GM10248 (cell line): ENCODE results near the gene SYCE3.
A peak's percentile ranks its signal among the peaks of the same experiment; 100 is the strongest.

Source experiments
- CTCF ChIA-PET: fragments of 300-600 bp; sonication (Branson Sonifier 250); formaldehyde crosslinking; extraction: SDS; loops from one replicate; lab custom pipeline; 2021; ENCODE audit warnings: antibody characterized with exemption; lab: Yijun Ruan, JAX
- POLR2A ChIA-PET: fragments of 350-650 bp; sonication (Branson Sonifier 250); formaldehyde crosslinking; extraction: SDS; loops from one replicate; lab custom pipeline; 2020; ENCODE audit warnings: antibody characterized with exemption; lab: Yijun Ruan, JAX
- DNase-seq: peaks from one replicate; pipeline ENCODE4 v3.0.0; 2012; ENCODE audit errors: extremely low spot score
- TF ChIP-seq, protein P1 (sequence below): IDR thresholded peaks from 2 replicates; pipeline ENCODE4 v1.5.1; 2012; ENCODE audit warnings: mild to moderate bottlenecking, low read depth; ENCODE audit errors: extremely low read depth, missing control alignments, control extremely low read depth

The SYCE3 gene

DNA sequence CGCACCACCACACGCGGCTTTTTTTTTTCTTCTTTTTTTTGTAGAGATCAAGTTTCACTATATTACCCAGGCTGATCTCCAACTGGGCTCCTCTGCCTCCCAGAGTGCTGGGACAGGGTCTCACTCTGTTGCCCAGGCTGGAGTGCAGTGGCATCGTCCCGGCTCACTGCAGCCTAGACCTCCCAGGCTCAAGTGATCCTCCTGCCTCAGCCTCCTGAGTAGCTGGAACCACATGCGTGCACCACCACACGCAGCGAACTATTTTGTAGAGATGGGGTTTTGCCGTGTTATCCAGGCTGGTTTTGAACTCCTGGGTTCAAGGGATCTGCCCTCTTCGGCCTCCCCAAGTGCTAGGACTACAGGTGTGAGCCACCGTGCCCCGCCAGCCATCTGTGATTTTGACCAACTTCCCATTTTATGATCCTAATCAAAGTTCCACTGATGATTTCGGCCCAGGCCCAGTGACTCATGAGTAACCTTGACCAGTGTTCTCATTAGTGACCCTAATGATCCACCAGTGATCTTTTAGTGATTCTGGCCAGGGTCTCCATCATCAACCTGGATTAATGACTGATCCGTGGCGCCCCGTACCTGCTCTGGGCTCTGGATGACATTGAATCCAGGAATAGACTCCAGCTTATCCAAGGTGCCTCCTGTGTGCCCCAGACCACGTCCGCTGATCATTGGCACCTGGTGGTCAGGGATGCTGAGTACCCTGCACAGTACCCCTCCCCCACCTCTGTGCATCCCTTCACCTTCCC is 34.6 kb downstream of the SYCE3 start:
- CTCF ChIA-PET = interaction anchor here (0.9 to 6.7 kb wide), 5 partner anchors 17 to 36 kb away, joined by 3 to 136 read pairs (median 5); partner anchors contain the start of genes KLHDC7B, LMF2, NCAPH2 and SYCE3
- POLR2A ChIA-PET = no interaction called here
- DNase-seq = no peak

DNA sequence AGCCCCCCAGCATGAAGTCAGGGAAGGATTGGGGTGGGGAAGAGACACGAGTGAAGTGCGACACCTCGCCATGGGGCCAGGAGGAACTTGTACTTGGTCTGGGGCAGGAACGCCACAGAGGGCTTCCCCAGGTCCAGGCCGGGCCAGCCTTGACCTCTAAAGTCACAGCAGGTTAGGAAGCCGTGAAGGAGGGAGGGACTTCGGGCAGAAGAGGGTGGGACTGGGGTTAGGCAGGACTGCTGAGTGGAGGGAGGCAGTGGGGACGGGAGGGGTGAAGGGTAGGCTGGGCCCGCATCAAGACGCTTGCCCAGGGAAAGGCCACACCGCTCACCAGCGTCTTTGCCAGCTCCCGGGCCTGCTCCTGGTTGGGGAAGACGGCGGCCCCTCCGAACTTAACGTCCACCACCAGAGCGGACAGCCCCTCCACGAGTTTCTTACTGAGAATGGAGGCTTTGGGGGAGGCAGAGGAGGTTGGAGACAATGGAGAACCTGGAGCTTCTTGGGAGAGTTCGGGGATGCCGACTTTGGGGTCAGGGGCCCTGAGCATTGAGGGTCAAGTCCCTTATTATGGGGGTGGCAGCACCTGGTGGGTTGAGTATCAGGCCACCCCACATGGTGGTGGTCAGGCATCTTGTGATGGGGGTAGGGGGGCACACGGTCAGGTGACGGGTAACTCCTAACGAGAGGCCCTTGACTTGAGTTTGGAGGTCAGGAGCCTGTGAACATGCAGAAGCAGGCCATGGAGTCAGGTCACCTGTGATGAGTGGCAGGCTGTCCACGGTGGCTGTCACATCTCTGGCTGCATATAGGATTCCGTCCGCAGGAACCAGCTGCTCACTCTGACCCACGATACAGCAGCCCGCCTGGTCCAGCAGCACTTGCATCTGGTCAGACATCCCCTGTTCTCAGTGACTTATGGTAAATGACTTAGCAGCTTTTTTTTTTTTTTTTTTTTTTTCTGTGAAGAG is 35.6 kb downstream of the SYCE3 start:
- TF ChIP-seq, protein P1, sequence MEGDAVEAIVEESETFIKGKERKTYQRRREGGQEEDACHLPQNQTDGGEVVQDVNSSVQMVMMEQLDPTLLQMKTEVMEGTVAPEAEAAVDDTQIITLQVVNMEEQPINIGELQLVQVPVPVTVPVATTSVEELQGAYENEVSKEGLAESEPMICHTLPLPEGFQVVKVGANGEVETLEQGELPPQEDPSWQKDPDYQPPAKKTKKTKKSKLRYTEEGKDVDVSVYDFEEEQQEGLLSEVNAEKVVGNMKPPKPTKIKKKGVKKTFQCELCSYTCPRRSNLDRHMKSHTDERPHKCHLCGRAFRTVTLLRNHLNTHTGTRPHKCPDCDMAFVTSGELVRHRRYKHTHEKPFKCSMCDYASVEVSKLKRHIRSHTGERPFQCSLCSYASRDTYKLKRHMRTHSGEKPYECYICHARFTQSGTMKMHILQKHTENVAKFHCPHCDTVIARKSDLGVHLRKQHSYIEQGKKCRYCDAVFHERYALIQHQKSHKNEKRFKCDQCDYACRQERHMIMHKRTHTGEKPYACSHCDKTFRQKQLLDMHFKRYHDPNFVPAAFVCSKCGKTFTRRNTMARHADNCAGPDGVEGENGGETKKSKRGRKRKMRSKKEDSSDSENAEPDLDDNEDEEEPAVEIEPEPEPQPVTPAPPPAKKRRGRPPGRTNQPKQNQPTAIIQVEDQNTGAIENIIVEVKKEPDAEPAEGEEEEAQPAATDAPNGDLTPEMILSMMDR = no peak
- peak; percentile 76 for DNase-seq
- ChIA-PET POLR2A (interaction anchor here (0.6 kb wide), 1 partner anchor 223 kb away, joined by 3 read pairs; no protein-coding TSS in a partner anchor), CTCF (interaction anchor here (0.9 to 6.7 kb wide), 3 partner anchors 18 to 37 kb away, joined by 3 to 136 read pairs (median 41); partner anchors contain the start of genes KLHDC7B, LMF2, NCAPH2 and SYCE3)

More for the DNA sequence above, 34.6 kb downstream of the SYCE3 start:
- TF ChIP-seq, protein P1 = no peak

DNA sequence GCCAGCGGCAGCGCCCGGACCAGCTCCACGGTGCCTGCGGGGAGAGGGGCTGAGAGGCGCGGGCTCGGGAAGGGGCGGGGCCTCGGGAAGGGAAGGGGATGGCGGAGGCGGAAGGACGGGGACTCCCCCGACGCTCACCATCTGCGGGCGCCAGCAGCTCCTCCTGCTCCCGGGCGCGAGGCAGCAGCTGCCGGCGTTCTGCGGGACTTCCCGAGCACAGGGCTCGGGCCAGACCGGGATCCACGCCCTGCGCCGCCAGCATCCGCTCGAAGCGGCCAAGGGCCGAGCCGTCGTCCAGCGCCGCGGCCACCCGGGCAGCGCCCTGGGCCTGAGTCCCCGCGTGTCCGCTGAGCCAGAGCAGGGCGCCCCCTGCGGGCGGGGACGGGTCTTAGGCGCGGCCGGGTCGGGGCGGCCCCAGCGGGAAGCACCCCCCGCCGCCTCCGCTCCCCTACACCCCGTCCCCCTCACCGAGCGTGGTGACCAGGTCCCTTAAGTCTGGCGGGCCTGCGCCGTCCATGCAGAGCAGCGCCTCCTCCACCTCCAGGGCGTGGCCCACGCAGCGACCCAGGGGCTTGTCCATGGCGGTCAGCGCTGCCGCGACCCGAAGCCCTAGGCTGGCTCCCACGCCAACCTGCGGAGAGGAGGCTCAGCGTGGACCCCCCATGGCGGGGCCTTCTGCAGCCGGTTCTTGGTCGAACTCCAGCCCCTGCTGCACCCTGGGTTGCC is 36.4 kb downstream of the SYCE3 start:
- TF ChIP-seq, protein P1 = peak; percentile 83
- ChIA-PET POLR2A (interaction anchor here (0.9 to 4.5 kb wide), 8 partner anchors 9 to 43 kb away, joined by 3 to 33 read pairs (median 6); partner anchors contain the start of genes KLHDC7B, LMF2 and NCAPH2), CTCF (interaction anchor here (0.8 to 6.7 kb wide), 36 partner anchors 9 to 681 kb away, joined by 3 to 136 read pairs (median 4); partner anchors contain the start of genes HDAC10, KLHDC7B, LMF2 and NCAPH2)
- peak; percentile 83 for DNase-seq

DNA sequence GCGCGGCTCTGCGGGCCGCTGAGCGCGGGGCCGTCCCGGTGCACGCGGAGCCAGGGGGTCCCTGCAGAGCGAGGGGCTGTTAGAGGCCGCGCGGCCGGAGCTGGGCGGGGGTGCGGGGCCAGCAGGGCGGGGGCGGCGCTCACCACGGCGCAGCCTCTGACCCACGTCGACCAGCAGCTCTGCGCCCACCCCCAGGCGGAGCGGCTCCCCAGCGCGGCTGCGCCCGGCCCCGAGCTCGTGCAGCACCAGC is 36.9 kb downstream of the SYCE3 start:
- CTCF ChIA-PET = interaction anchor here (0.8 to 6.7 kb wide), 39 partner anchors 9 to 680 kb away, joined by 3 to 136 read pairs (median 4); partner anchors contain the start of genes HDAC10, KLHDC7B, LMF2 and NCAPH2

DNA sequence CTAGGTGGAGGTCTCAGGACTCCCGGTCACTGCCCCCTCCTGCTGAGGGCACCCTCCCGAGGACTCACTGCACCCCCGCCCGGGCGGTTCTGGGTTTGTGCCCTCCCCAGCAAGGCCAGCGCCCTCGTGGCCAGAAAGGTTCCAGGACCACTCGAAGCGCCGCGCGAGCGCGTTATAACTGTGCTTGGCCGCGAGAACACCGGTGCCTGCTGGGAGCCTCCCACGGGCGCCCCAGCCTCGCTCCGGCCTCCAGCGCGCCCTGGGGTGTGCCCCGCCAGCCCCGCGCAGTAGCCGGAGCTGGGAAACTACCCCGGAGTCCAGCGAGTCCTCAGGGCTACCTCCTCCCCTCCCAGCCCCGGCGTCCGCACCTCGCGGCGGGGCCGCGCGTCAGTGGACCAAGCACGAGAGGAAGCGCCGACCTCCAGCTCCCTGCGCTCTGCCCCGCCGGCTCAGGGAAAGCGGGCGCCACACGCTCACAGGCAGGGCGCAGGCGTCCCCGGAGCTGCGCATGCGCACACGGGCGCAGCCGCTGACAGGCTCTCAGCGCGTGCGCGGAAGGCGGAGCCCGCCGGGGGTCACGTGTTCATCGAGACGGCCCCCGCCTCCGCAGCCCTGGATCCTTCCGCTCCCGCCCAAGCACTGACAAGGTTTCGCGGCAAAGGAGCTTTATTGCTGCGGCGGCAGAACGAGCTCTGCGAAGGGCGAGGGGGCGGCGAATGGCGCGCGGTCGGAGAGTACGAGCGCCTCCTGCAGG is 37.4 kb downstream of the SYCE3 start, which contains the start of gene SCO2:
Gene SCO2 (minus strand): TSS at position 495 of the 754 bp plus-strand sequence. CDS start 1,187 bp downstream, outside the sequence.
- peak; percentile 97 for DNase-seq
- POLR2A ChIA-PET = interaction anchor here (0.5 to 4.5 kb wide), 12 partner anchors 8 to 235 kb away, joined by 3 to 33 read pairs (median 4); partner anchors contain the start of genes KLHDC7B, LMF2 and NCAPH2
- CTCF ChIA-PET = interaction anchor here (0.8 to 6.7 kb wide), 39 partner anchors 10 to 680 kb away, joined by 3 to 136 read pairs (median 4); partner anchors contain the start of genes HDAC10, KLHDC7B, LMF2 and NCAPH2
- TF ChIP-seq, protein P1 = peak; percentile 64

More for the DNA sequence above, 36.9 kb downstream of the SYCE3 start:
- no peak for DNase-seq
- TF ChIP-seq, protein P1 = no peak
- POLR2A ChIA-PET = interaction anchor here (0.6 to 4.5 kb wide), 10 partner anchors 9 to 236 kb away, joined by 3 to 33 read pairs (median 6); partner anchors contain the start of genes KLHDC7B, LMF2 and NCAPH2
